DND-41 (cell line): ENCODE data around the gene FHOD3.

Experiments
- CTCF ChIP-seq: IDR thresholded peaks from 2 replicates; pipeline ENCODE4 v1.5.1; 2012; ENCODE audit warnings: borderline replicate concordance, low read length, moderate library complexity, mild to moderate bottlenecking; ENCODE audit not compliant: poor library complexity, severe bottlenecking; ENCODE audit errors: extremely low read depth
- EZH2 ChIP-seq: IDR thresholded peaks from 3 replicates; pipeline ENCODE4 v1.6.1; 2012; ENCODE audit warnings: borderline replicate concordance, low read depth, mild to moderate bottlenecking, moderate library complexity, low read length, inconsistent platforms; ENCODE audit not compliant: severe bottlenecking

- TF ChIP-seq EZH2 (no peak), CTCF (no peak)
Observed at GRCh38 chr18:36321658-36322407, 24.3 kb downstream of the FHOD3 start.
